GM18505 (cell line): Measurements from ENCODE around the gene NKAIN4.

Experiments
- ATAC-seq: cut with Tn5 transposase; IDR thresholded peaks from one replicate; pipeline ENCODE4 v1.9.1; 2021; ENCODE audit not compliant: unreplicated experiment
- POLR2A ChIP-seq: IDR thresholded peaks from 4 replicates; pipeline ENCODE4 v1.6.1; 2011; ENCODE audit warnings: borderline replicate concordance; ENCODE audit not compliant: insufficient read depth, insufficient read length; ENCODE audit errors: extremely low read depth

The NKAIN4 gene

DNA sequence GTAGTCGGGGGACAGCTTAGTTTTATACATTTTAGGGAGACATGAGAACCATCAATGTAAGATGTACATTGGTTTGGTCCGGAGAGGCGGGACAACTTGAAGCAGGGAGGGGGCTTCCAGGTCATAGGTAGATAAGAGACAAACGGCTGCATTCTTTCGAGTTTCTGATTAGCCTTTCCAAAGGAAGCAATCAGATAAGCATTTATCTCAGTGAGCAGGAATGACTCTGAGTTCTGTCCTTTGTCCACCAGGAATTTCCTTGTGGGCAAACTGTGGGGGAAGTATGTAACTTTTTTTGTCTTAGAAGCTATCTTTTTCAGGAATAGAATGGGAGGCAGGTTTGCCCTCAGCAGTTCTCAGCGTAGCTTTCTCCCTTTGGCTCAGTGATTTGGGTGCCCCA, 39.7 kb downstream of the NKAIN4 start:
- ATAC-seq, result no peak
- TF ChIP-seq POLR2A, result no peak

DNA sequence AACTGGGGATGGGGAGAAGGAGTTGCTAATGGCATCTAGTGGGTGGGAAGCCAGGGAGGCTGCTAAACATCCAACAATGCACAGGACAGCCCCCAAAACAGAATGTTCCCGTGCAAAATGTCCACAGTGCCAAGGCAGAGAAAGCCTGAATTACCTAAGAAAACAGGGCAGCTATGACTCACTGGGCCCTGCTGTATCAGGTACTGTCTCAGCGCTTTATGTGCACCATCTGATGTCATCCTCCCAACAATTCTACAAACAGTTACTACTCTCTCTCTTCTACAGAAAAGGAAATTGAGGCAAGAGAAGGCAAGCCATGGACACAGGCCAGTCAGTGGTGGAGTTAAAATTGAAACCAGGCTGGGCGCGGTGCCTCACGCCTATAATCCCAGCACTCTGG, 41.5 kb downstream of the NKAIN4 start:
- no peak for TF ChIP-seq POLR2A
- ATAC-seq, result no peak

- no peak for TF ChIP-seq POLR2A
- ATAC-seq, result no peak
These were observed 41.9 kb downstream of the NKAIN4 start for GRCh38 chr20:63212393-63212730.

GRCh38 chr20:63210011-63210605, 44.2 kb downstream of the NKAIN4 start:
- no peak for TF ChIP-seq POLR2A
- no peak for ATAC-seq

GRCh38 chr20:63208346-63208909, 45.8 kb downstream of the NKAIN4 start:
- no peak for TF ChIP-seq POLR2A
- ATAC-seq, result no peak

DNA sequence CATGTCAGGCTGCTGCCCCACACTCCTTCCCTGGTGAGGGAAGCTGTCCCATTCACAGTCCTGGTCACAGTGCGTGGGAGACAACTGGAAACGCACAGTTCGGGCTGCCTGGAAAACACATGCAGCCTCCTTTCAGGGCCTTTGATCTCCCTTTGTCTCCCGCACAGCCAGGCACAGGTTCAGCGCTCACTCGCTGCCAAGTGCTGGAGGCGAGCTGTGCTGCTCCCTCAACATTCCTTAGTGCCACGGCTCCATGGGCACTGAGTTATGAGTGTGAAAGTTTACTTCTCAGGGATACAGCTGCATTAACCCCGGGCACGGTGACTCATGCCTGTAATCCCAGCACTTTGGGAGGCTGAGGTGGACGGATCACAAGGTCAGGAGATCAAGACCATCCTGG, 47.4 kb downstream of the NKAIN4 start:
- ATAC-seq, result no peak

GRCh38 chr20:63205896-63206295, 48.4 kb downstream of the NKAIN4 start:
- TF ChIP-seq POLR2A, result no peak
- ATAC-seq, result no peak

More for the DNA sequence above, 47.4 kb downstream of the NKAIN4 start:
- no peak for TF ChIP-seq POLR2A

DNA sequence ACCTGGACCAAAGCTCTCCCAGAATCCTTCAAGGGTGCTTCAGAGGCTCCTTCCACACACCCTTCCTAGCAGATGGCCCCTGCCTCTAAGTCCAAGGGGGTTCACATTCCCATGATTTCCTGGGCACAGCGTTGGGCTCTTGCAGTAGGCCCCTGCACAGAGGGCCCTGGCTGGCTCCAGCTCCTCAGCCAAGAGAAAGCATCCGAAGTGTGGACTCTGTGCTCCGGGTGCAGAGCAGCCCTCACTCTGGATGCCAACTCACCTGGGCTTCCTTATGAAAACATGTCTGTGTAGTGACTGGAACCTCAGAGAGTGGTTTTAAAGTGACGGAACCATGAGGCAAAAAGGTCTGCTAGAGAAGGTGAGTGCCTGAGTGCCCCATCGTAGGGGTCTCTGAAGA, 49.9 kb downstream of the NKAIN4 start:
- no peak for ATAC-seq

GRCh38 chr20:63202811-63203526, 51.3 kb downstream of the NKAIN4 start:
- no peak for ATAC-seq

More for the DNA sequence above, 49.9 kb downstream of the NKAIN4 start:
- no peak for TF ChIP-seq POLR2A

DNA sequence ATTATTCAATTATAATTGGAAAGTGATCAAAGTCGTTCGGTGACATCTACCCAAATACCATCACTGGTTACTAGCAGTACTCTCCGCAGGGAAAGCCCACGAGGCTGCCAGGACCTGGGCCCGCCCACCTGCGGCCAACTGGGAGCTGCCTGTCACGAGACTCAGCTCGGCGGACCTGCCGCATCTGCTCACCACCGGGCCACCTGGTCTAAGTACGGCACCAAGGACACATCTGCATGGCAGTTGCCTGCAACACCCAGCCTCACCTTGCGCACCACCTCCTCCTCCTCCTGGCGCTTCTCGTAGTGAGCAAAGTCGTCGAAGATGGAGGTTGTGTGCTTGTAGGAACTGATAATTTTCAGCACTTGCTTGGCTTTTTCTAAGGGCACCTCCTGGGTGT, 52.2 kb downstream of the NKAIN4 start:
- ATAC-seq, result no peak

More at GRCh38 chr20:63202811-63203526, 51.3 kb downstream of the NKAIN4 start:
- TF ChIP-seq POLR2A, result no peak

GRCh38 chr20:63198606-63199005, 55.7 kb downstream of the NKAIN4 start:
- TF ChIP-seq POLR2A, result no peak
- ATAC-seq, result no peak

More for the DNA sequence above, 52.2 kb downstream of the NKAIN4 start:
- no peak for TF ChIP-seq POLR2A

- ATAC-seq, result no peak
- TF ChIP-seq POLR2A, result no peak
These were observed 57.3 kb downstream of the NKAIN4 start for GRCh38 chr20:63196768-63197470.

DNA sequence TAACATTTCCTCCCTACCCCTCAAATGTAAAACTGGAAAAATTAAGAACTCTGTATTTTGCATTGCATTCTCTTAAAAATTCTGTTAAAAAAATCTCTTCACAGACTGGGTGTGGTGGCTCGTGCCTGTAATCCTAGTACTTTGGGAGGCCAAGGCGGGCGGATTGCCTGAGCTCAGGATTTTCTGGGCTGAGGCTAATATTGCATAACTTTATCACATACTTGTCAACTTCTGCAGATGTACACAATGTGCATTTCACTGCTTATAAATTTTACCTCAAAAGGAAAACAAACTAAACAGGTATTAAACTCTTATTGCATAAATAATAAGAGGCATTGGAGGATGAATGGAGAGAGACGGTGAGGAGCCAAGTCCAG, 59.5 kb downstream of the NKAIN4 start:
- ATAC-seq, result no peak
- TF ChIP-seq POLR2A, result no peak
